HG02885 (cell line): ENCODE results near the gene EBF4.

Experiments
- ATAC-seq: cut with Tn5 transposase; IDR thresholded peaks from one replicate; pipeline ENCODE4 v1.9.1; 2021; ENCODE audit warnings: mild to moderate bottlenecking; ENCODE audit not compliant: unreplicated experiment, poor library complexity

EBF4 gene

DNA sequence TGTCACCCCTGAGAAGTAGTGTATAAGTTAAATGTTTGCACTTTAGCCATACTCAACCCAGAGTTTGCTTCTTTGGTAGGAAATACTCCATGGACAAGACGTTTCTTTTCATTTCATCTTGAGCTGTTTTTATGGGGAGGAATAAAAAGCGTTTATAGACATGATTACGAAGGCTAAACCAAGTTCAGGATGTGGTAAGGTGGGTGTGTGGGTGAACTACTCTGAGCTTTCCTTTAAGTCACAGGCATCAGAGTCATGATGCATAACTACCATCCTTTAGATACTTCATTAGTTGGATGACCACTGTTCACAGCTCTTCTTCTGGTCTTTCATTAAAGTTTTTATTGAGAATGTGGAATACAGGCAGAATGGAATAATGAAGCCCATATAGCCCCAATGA, 48.9 kb downstream of the EBF4 start:
- ATAC-seq, result no peak

DNA sequence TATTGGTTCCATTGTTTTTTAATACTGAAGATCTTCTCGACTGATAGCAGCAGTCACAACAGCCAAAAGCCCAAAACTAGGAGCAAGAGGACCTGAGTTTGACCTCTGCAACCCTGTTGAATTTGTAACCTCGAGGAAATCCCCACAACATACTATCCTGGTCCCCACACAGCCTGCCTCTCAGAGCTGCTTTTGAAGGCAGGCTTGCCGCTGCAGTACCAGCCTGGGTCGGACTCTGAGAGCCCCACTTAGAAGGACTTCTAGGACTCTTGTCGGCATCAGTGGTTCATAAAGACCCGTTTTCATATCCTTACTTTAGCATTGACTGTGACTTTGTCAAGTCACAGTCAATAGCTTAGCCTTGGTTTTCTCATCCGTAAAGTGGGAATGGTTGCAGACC, 49.3 kb downstream of the EBF4 start:
- ATAC-seq, result no peak

DNA sequence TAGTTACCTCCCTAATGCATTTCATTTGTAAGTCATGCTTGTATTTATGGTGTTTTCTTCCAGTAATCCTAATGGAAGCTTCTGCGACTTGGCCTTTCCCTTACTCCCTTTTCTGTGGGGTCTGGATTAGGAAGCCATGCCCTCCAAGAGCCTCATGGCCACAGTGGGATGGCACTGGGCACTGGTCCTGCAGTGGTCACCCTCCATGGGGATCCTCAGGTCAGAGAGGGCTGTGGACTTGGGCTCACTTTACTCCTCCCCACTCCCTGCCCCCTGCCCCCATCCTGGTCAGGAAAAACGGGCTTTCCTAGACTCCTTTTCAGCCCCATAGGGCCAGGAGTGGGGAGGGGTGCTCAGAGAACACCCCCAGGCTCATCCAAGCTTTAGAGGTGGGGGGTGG, 49.9 kb downstream of the EBF4 start:
- no peak for ATAC-seq

DNA sequence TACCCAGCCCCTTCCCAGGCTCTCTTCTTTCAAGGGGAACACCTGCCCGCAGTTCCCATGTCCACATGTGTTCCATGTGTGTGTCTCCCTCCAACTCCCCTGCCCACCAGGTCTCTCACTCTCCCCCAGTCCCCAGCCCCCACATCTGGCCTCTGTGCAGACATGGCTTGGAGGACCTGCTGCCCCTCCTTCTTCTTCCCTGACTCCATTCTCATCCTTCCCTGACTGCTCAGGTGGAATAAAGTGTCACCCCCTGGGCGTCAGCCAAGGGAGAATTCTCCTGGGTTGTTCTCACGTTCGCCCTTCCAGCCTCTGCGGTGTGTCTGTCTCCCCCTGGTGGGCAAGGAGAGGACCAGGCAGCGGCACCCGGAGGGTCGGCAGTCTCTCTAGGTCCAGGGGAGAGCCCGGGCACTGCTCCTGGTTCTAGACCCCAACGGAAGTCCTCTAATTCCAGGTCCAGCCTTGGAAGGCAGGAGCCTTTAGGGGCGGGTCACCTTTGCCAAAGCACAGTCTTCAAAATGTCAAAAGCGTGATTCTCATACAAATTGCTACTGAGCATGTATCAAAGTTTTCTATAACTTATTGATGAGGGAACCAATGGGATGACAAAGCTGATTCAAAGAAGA, 50.5 kb downstream of the EBF4 start:
- ATAC-seq, result no peak

DNA sequence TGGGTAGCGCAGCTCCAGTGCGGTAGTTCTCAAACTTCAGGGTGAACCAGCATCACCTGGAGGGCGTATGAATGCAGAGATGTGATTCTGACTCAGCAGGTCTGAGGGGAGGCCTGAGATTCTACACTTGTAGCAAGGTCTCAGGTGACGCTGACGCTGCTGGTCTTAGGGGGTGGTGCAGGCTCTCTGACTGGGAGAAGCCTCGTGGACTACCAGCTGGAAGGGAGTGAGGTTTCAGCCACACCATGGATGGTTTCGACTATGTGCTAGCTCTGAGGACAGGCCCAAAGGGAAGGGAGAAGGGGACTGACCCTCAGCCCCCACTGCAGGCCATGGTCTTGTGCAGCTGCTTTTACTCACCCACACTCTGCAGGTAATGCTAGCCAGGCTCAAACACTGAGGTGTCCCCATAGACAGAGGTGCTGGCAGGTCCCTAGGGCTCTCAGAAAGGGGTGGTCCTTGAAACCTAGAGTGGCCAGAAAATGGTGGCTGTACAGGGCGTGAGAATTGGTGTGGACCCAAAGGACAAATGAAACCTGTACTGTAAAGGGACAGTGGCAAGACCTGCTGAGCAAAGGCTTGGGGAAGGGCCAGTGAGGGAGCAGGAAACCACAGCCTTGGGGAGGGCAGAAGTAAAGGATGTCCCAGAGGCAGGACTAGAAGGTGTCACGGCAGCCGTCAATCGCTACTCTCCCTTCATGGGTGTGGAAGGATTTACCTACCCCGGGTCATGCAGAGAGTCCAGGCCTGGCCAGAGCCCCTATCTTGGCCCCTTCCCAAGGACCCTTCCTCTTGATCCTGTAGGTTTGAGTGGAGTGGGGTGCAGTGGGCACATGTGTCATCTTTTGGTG, 52.7 kb downstream of the EBF4 start:
- ATAC-seq, result no peak

DNA sequence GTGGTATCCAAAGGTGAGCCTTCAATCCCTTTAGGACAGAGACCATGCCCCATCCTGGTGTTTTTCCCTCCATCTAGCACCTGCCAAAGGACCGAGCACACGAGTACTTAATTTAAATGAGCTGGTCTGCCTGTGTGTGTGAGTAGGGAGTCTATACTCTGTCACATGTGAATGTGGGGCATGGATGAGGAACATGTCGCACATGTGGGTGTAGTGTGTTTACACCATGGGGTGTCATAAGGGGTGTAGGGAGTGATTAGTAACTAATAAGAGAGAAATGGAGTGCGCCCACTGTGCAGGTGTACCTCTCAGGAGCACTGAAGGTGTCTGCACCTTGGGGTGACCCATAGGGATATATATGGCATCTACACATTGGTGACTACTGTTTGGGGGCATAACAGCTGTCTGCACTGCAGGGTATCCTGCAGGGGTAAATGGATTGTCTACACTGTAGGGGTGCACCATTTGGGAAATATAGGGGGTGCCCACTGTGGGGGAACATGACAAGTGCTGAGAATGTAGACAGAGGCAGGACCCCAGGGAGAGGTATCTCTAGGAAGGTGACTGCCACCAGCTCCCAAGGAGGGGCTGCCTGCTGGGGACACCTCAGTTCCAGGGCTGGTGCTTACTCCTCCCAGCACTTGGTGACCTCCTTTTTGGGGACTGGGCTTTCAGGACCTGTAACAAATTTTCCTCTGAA, 53.5 kb downstream of the EBF4 start:
- no peak for ATAC-seq

DNA sequence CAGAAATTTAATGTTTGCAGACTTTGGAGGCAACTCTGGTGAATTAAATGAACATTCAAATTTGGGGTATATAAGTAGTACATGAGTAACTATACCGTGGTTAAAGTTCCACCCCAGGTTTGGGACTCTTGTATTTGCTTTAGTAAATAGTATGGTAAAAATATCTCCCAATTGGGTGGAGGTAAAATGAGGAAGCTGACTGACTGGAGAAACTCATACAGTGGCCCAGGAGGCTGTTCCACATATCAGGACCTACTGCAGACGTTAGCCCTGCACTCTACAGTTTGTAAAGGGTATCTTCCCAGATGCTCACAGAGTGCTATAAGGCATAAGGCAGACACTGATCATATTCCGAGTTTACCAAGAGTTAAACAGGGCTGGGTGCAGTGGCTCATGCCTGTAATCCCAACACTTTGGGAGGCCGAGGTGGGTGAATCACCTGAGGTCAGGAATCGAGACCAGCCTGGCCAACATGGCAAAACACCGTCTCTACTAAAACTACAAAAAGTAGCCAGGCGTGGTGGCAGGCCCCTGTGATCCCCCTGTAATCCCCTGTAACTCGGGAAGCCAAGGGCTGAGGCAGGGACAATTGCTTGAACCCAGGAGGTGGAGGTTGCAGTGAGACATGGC, 54.2 kb downstream of the EBF4 start:
- ATAC-seq, result no peak

DNA sequence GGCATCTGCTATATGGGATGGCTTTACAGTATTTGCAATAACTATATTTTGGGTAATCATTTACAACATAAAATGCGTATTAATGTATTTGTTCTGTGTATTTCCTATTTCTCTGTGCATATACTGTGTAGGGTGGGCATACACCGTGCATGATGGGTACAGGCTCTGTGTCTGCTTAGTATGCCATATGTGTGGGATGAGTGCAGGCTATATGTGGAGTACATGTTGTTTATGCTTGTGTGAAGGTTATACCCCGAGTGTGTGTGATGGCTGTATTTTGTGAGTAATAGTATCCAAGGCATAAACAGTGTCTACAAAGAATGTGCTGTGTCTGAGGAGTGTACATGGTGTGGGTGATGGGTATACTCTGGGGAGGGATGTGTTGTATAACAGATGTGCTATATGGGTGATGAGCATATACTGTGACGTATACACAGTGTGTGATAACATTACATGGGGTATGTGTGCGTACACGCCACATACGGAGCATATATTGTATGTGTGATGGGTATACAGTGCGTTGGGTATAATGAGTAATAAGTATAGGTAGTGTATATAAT, 55.2 kb downstream of the EBF4 start:
- no peak for ATAC-seq

DNA sequence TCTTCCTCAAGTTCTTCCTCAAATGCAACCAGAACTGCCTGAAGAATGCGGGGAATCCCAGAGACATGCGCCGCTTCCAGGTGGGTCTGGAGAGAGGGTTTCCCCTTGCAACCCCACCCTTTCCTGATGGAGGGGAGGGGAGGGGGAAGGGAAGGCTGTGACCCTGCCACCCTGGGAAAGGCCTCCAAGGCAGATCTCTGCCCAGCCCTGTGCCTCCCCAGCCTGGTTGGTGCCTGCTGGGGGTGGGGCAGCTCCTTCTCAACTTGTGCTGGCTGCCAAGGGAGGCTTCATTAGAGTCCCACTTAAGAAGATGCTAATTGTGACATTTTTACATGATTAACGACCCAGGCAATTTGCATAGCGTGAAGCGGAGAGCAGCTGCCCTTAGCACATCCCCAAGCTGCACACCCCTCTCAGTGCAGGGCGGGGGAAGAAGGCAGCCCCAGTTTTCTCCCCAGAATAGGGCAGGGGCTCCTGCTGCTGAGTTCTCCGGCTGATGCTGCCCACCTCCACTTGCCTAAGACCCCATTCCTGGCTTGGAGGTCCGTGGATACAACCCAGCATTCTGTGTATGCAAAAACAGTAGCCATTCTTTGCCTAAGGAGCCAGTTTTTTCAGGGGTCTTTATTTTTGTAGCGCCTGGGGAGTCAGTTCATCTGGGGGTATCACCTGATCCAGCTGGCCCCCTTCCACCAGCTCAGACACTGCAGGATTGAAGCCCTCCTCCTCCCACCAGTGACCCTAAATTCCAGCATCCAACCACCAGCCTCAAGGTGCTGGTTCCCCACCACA, 56.2 kb downstream of the EBF4 start:
- ATAC-seq, result no peak

DNA sequence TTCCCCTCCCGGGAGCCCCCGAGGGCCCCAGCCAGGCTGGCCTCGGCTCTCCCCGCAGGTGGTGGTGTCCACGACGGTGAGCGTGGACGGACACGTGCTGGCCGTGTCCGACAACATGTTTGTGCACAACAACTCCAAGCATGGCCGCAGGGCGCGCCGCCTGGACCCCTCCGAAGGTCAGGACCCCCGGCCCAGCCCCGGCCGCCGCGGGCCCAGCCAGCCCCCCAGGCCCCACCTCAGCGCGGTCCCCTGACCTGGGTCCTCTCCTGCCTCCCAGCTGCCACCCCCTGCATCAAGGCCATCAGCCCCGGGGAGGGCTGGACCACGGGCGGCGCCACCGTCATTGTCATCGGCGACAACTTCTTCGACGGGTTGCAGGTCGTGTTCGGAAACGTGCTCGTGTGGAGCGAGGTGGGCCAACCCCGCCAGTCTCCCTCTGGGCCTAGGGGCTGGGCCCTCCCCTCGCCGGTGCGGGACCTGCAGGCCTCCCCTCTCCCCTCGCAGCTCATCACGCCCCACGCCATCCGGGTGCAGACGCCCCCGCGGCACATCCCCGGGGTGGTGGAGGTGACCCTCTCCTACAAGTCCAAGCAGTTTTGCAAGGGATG, 56.9 kb downstream of the EBF4 start:
- no peak for ATAC-seq

DNA sequence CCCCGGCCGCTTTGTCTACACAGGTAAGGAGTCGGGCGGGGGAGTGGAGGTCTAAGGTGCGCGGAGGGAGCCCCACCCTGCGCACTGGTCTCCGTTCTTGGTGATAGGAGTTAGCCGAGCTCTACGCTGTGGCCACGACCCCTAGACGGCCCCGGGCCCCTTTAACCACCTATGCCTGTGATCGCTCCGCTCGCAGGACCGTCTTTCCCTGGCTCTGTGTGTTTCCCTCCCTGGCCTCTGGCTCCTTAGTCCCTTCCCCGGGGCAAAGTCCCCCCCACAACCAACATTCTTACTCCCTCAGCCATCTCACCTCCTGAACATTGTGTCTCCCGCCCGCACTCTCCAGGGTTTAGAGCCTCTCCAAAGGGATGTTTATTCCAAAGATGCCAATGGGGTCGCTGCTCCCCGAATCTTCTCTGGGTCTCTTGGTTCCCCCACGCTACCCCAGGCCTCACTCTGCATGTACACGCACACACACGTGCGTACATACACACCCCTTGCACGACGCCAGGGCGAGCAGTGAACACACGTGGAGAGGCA, 57.4 kb downstream of the EBF4 start:
- no peak for ATAC-seq

DNA sequence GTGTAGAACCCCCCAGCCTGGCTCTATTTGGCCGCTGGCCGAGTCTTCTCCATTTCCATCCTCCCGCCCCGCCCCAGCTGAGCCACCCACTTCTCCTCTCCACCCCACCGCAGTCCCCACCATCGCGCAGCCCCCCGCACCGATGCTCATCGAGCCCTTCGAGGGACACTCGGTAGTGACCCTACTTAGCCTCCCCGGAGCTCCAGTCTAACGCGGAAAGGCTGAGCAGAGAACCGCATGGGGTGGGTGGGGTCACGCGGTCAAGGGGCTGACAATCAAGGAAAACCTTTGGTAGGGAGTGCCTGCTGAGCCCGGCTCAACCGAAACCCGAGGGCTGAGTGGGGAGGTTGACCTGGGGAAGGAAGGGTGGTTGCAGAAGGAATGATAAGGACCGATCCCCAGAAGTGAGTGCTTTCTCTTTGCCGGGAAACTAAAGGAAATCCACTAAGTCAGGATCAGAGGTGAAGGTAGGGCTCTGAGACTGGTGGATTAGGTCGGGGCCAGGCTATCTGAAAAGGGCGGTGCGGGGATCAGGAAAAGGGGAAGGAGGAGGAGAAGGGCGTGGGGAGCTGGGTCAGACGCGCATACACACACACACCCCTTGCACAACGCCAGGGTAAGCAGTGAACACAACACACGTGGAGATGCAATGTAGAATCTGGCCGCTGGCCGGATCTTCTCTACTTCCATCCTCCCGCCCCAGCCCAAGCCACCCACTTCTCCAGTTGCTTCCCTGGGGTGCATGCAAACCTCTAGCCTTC, 58.1 kb downstream of the EBF4 start:
- ATAC-seq, result no peak

DNA sequence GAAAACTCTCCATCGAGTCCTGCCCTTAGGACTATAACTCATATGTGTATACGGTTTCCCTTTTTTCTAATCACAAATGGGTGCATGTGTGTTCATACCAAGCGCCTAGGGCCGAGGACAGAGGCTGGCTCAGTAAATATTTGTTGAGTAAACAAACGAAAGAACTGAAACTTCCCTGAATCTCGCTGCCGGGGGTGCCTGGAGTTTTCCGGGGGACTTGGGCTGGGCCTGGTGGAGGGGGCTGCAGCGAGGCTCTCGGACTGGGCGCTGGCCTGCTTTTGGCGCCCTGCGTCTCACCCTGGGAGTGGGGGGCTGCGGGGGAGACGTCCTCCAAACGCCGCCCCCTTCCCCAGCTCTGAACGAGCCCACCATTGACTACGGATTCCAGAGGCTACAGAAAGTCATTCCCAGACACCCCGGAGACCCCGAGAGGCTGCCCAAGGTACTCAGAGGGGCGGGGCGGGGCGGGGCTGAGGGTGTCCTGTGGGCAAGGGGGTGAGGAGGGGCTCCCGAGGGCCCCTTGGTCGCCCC, 58.8 kb downstream of the EBF4 start:
- no peak for ATAC-seq

DNA sequence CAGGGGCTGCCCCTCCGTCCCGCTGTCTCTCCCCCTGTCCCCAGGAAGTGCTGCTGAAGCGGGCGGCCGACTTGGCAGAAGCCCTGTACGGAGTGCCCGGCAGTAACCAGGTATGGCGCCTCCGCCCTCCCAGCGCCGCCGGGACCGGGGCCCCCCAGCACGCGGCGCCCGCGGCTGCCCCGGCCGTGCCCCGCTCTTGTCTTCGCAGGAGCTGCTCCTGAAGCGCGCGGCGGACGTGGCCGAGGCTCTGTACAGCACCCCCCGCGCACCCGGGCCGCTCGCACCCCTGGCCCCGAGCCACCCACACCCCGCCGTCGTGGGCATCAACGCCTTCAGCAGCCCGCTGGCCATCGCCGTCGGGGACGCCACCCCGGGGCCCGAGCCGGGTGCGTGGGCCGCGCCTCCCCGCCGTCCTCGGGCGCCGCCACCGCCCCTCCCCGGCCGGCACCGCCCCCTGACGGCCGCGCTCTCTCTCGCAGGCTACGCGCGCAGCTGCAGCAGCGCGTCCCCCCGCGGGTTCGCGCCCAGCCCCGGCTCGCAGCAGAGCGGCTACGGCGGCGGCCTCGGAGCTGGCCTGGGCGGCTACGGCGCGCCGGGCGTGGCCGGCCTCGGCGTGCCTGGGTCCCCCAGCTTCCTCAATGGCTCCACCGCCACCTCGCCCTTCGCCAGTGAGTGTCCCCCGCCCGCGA, 59.4 kb downstream of the EBF4 start:
- no peak for ATAC-seq

DNA sequence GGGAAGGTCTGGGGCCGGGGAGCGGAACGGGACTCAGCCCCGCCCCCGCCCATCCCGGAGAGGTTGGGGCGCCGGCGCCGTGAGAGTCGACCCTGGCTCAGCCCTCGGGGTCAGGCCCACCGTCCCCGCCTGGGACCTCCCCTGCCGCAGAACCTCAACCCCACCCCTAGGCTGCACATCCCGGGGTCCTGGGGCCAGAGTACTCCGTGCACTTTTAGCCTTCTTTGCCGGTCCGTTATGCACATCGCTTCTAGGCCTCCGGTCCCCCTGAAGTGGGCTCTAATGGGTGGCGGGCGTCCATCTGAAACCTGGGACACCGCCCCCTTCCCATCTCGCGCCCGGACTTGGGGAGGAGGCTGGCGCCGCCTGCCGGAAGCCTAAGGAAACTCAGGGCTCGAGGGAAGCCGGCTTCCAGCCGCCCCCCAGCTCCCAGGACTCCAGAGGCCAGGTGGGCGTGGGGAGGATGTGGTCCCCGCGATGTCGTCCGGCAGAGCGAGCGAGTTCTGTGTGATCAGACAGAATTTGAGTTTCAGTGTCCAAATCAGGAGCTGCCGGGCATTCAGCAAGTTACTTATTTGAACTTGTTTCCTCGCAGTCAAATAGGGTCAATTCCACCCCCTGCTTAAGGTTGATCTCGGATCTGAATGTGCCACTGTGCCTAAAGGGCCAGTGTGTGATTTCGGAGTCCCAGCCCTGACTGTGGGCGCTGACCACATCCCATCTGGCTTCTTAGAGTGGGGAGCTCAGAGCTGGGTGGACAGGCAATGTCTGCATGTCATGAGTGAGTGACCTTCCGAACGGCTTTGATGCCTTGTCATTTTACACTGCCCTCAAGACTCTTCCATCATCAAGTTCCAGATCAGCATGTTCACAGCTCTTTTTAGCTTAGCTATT, 60.2 kb downstream of the EBF4 start:
- no peak for ATAC-seq

DNA sequence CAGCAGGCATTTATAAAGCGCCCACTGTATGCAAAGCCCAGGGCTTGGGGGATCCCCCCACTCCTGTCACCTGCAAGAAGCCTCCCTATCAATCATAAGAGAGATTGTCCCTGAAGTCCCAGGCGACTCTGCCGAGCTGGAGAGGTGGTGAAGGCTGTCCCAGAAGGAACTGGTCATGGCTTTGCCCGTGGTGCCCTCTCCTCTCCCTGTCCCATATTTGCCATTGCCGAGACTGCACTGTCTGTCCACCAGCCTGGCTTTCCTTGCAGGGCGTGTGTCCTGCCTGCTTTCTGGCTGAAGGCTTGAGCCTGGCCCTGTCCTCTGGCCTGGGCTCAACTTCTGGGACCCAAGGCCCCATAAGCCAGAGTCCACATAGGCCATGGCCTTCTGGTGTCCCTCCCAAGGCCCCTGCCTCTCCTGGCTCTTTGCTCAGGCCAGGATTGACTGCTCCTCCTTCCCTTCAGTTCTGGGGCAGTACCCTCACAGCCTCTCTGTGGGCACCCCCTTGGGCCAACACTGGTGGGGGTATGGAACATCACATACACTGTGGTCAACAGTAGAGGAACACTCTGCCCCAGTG, 61.0 kb downstream of the EBF4 start:
- ATAC-seq, result no peak
